ENCODE results near the gene PSMB5. TPM values are rescaled to one million over a fixed set of nuclear protein-coding genes. Genes with fewer than 3 reads are reported as not detected.

PSMB5 gene
- total and polyA plus RNA-seq, 12 donors, result 55.4 to 377 (median 139) TPM

- no peak overlapping the region for H3K27ac ChIP-seq
- no peaks in the 10 kb centered on the region for H3K36me3 ChIP-seq (replicated peaks in 1 of 2)
- intact Hi-C loops (cut with DNase I), result no loop called here
- TF ChIP-seq CTCF (IDR thresholded peaks at IDR 0.05) (no peak), POLR2A (IDR thresholded peaks at IDR 0.05) (no peak)
- H3K4me3 ChIP-seq, result no peak overlapping the region
- no peaks in the 10 kb centered on the region for H3K9me3 ChIP-seq (replicated peaks in 1 of 3)
- H3K27me3 ChIP-seq, result no peaks in the 10 kb centered on the region
- WGBS, 4 donors, result 93 to 96% (median 95%) methylated on average over 4 to 10 of the region's 10 CpGs
- H3K4me1 ChIP-seq (replicated peaks in 1 of 2), result peaks cover 8 to 14% of the 10 kb centered on the region in 2 donors
- no peak for DNase-seq
These were observed 18.7 kb upstream of the PSMB5 start for GRCh38 chr14:23053426-23053825.

DNA sequence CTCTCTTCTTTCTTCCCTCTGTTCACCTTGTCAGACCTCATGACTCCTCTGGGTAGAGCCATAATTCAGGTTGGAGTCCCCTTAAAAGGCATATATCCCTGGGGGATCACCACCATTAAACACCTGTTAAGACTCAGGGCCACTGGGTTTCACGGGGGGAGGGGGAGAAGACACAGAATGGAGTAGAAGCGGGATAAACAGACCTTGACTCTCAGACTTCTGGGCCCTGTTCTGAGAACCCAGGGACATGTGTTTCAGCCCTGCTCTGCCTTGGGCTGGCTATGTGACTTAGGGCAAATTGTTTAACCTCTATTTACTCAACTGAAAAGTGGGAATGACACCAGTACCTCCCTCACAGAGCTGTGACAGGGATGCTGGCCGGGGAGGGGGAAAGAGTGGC lies 18.0 kb upstream of the PSMB5 start:
- no peaks in the 10 kb centered on the region for H3K36me3 ChIP-seq (replicated peaks in 1 of 2)
- no peaks in the 10 kb centered on the region for H3K27me3 ChIP-seq
- TF ChIP-seq CTCF (IDR thresholded peaks at IDR 0.05), result no peak
- intact Hi-C loops (cut with DNase I), result no loop called here
- no peak overlapping the region for H3K4me3 ChIP-seq
- WGBS, 4 donors, result 70 to 89% (median 80%) methylated on average over 2 to 3 of the region's 3 CpGs
- no peak overlapping the region for H3K27ac ChIP-seq
- no peak for DNase-seq
- no peaks in the 10 kb centered on the region for H3K9me3 ChIP-seq (replicated peaks in 1 of 3)
- peaks cover 8 to 14% of the 10 kb centered on the region in 2 donors for H3K4me1 ChIP-seq (replicated peaks in 1 of 2)

DNA sequence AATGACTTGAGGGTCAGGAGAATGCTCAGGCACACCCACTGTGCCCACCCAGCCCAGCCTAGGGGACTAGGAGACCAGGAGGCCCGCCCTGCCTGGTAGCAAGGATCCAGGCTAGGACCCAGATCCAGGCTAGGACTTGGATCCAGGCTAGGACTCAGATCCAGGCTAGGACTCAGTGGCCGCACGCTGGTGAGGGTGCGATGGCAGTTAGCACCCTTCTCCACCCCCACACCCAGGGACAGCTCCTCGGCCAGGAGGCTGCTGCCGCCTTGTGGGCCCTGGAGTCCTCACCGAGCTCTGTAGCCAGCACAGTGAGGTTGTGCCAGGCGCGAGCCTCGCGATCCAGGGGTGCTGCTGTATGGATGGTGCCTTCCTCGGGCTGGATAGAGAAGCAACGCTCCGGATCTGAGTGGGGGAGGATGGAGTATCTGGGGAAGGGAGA lies 17.5 kb upstream of the PSMB5 start:
- H3K27ac ChIP-seq, result no peak overlapping the region
- no peak for DNase-seq
- intact Hi-C loops (cut with DNase I), result no loop called here
- no peak overlapping the region for H3K4me3 ChIP-seq
- WGBS, 4 donors, result 71 to 95% (median 82%) methylated on average over 4 to 14 of the region's 14 CpGs
- H3K4me1 ChIP-seq (replicated peaks in 1 of 2), result peaks cover 8 to 13% of the 10 kb centered on the region in 2 donors
- no peaks in the 10 kb centered on the region for H3K9me3 ChIP-seq (replicated peaks in 1 of 3)
- TF ChIP-seq CTCF (IDR thresholded peaks at IDR 0.05) (peak in 1 of 6 experiments; percentile 6), POLR2A (IDR thresholded peaks at IDR 0.05) (no peak)
- no peaks in the 10 kb centered on the region for H3K36me3 ChIP-seq (replicated peaks in 1 of 2)
- no peaks in the 10 kb centered on the region for H3K27me3 ChIP-seq

DNA sequence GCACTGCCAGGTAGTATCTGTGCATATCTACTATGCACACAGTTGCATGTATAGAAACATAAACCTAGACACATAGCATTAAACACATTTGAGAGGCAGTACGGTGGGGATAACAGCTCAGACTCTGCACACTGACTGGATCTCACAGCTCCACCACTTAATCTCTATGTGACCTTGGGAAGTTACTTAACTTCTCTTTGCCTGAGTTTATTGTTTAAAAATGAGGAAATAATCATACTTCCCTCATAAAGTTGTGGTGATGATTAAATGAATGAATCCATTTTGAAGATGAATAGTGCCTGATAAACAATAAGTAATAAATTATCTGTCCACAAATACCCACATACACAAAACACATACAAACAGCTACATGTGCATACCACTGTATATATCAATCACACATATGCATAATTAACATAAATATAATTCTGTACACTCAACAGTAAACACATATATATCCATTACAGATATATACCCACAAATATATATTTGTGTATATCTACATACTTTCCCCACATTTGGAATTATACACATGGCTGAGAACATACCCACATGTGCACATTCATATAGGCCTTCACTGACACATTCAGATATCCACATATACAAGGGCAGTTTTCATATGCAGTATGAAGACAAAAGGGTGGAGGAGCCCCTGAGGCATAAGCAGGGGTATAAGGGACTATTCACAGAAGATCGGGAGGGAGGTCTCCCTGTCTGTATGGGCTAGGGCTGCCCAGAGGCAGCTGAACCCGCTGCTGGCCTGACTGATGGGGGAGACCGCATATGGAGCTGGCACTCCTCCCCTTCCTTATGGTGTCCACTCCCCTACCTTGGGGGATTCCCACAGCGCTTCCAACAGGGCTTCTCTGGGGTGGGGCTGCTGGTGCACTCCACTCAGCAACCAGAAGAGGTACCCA lies 16.7 kb upstream of the PSMB5 start:
- no peaks in the 10 kb centered on the region for H3K27me3 ChIP-seq
- no peak overlapping the region for H3K27ac ChIP-seq
- no peak overlapping the region for H3K4me3 ChIP-seq
- no peaks in the 10 kb centered on the region for H3K36me3 ChIP-seq (replicated peaks in 1 of 2)
- intact Hi-C loops (cut with DNase I), result no loop called here
- TF ChIP-seq CTCF (IDR thresholded peaks at IDR 0.05) (no peak), POLR2A (IDR thresholded peaks at IDR 0.05) (no peak)
- H3K4me1 ChIP-seq (replicated peaks in 1 of 2), result peaks cover 3 to 5% of the 10 kb centered on the region in 2 donors
- DNase-seq, result no peak
- no peaks in the 10 kb centered on the region for H3K9me3 ChIP-seq (replicated peaks in 1 of 3)
- WGBS, 4 donors, result 79 to 87% (median 83%) methylated on average over 4 to 5 of the region's 5 CpGs

Data from adrenal gland (tissue), 12 donors.